Erythroblast (primary cell): ENCODE measurements around the gene CHAC1.

Experiments
- DNase-seq, 2 experiments: peaks; one replicate each; lab custom pipeline; 2025; lab: John Stamatoyannopoulos, UW
- GATA1 ChIP-seq: IDR thresholded peaks from 2 replicates; pipeline ENCODE4 v1.6.1; 2011; ENCODE audit warnings: low read depth, mild to moderate bottlenecking, control low read depth, low read length, moderate library complexity
- POLR2A ChIP-seq: IDR thresholded peaks from 2 replicates; pipeline ENCODE4 v1.6.1; 2011; ENCODE audit warnings: mild to moderate bottlenecking, low read length

CHAC1 gene

GRCh38 chr15:40927873-40928806, 25.1 kb upstream of the CHAC1 start:
- DNase-seq, result no peak
- TF ChIP-seq POLR2A (no peak), GATA1 (no peak)

- DNase-seq, result peak; percentile 53 to 54
- TF ChIP-seq GATA1 (no peak), POLR2A (no peak)
Observed at GRCh38 chr15:40928821-40929659, 24.2 kb upstream of the CHAC1 start, which contains the start of gene DLL4. Gene DLL4, plus strand, starts transcription at chr15:40929340. Its CDS starts 329 bp downstream, at chr15:40929669.

- TF ChIP-seq GATA1 (no peak), POLR2A (no peak)
- DNase-seq, result peak; percentile 32 to 37
Observed at GRCh38 chr15:40929660-40930429, 23.4 kb upstream of the CHAC1 start.

GRCh38 chr15:40930430-40931299, 22.6 kb upstream of the CHAC1 start:
- peak; percentile 34 to 49 for DNase-seq

GRCh38 chr15:40931300-40932142, 21.8 kb upstream of the CHAC1 start:
- TF ChIP-seq GATA1 (no peak), POLR2A (no peak)
- no peak for DNase-seq

More at GRCh38 chr15:40930430-40931299, 22.6 kb upstream of the CHAC1 start:
- no peak for TF ChIP-seq GATA1

- no peak for DNase-seq
- TF ChIP-seq POLR2A, result no peak
- TF ChIP-seq GATA1, result no peak
Observed at GRCh38 chr15:40932156-40932555, 21.1 kb upstream of the CHAC1 start.

- DNase-seq, result no peak
- no peak for TF ChIP-seq GATA1
- TF ChIP-seq POLR2A, result no peak
Observed at GRCh38 chr15:40932649-40933516, 20.4 kb upstream of the CHAC1 start.

- no peak for TF ChIP-seq POLR2A
- no peak for DNase-seq
Observed at GRCh38 chr15:40933517-40933902, 19.8 kb upstream of the CHAC1 start.

GRCh38 chr15:40934457-40934856, 18.8 kb upstream of the CHAC1 start:
- no peak for TF ChIP-seq POLR2A
- TF ChIP-seq GATA1, result no peak
- DNase-seq, result no peak

GRCh38 chr15:40936234-40936708, 17.0 kb upstream of the CHAC1 start:
- no peak for DNase-seq
- TF ChIP-seq GATA1 (no peak), POLR2A (no peak)
